ENCODE results near the gene DZIP1. TPM values are rescaled to one million over a fixed set of nuclear protein-coding genes. Genes with fewer than 3 reads are reported as not detected.

The DZIP1 gene
- total and polyA plus RNA-seq, 2 of the 13 experiments (the other 11 are each of a cell fraction or from before 2014, with no cell fraction given): 11.0 to 36.7 TPM

DNA sequence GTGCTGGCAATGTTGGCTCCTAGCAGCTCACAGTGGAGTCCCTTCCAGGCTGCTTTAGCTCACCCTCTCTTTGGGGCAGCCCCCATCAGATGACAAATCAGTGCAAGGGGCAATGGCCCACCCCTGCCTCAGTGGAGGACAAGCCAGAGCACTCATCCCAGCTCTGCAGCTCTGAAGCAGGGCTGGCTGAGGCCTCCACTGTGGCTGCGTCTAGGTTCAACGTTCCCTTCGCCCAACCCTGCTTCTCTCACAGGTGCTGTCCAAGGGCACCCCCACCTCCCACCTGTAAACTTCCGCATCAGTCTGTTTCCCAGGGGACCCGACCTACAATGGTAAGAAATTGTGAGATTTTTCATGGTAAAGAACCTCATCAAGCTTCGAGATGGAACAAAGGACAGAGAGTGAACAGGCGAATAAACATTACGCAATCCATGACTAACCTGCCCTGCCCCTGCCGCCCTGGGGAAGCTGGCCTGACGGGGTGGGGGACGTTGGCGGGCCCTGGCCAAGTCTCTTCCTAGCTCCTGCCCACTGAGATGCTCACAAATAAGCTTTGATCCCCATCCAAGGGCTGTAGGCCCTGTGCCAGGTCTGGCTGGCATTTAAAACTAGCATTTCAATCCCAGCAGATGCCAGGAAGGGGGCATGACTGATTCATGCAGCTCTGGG lies 40.5 kb downstream of the DZIP1 start (continued):
- TF ChIP-seq, protein P1, sequence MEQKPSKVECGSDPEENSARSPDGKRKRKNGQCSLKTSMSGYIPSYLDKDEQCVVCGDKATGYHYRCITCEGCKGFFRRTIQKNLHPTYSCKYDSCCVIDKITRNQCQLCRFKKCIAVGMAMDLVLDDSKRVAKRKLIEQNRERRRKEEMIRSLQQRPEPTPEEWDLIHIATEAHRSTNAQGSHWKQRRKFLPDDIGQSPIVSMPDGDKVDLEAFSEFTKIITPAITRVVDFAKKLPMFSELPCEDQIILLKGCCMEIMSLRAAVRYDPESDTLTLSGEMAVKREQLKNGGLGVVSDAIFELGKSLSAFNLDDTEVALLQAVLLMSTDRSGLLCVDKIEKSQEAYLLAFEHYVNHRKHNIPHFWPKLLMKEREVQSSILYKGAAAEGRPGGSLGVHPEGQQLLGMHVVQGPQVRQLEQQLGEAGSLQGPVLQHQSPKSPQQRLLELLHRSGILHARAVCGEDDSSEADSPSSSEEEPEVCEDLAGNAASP (CRISPR knock-in tag; IDR thresholded peaks at IDR 0.05; ENCODE audit: borderline replicate concordance): peak; percentile 46; the same call in 1 of the 2 replicates
- no peak for TF ChIP-seq ZNF879 (CRISPR knock-in tag; IDR thresholded peaks at IDR 0.05)
- peak; percentile 69; the same call in 1 of the 2 replicates for TF ChIP-seq HNRNPL (IDR thresholded peaks at IDR 0.05; ENCODE audit: low read depth, low read length)
- TF ChIP-seq, protein P2, sequence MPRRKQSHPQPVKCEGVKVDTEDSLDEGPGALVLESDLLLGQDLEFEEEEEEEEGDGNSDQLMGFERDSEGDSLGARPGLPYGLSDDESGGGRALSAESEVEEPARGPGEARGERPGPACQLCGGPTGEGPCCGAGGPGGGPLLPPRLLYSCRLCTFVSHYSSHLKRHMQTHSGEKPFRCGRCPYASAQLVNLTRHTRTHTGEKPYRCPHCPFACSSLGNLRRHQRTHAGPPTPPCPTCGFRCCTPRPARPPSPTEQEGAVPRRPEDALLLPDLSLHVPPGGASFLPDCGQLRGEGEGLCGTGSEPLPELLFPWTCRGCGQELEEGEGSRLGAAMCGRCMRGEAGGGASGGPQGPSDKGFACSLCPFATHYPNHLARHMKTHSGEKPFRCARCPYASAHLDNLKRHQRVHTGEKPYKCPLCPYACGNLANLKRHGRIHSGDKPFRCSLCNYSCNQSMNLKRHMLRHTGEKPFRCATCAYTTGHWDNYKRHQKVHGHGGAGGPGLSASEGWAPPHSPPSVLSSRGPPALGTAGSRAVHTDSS (CRISPR knock-in tag; conservative IDR thresholded peaks at IDR 0.05): no peak
- 0 out of 2 replicates have a peak, but pooled peaks have one; percentile 30 for TF ChIP-seq ZNF501 (CRISPR knock-in tag; IDR thresholded peaks at IDR 0.05)
- TF ChIP-seq ZNF563 (CRISPR knock-in tag; IDR thresholded peaks at IDR 0.05): no peak
- TF ChIP-seq SOX13 (IDR thresholded peaks at IDR 0.05): no peak
- peak in 1 of 2 experiments; percentile 72; a peak in 2 of 4 replicates for TF ChIP-seq SOX13 (CRISPR knock-in tag; conservative IDR thresholded peaks at IDR 0.05 in 1 of 2, IDR thresholded peaks at IDR 0.05 in 1 of 2)
- TF ChIP-seq SUZ12 (IDR thresholded peaks at IDR 0.05; ENCODE audit: low read depth, low read length): no peak
- TF ChIP-seq, protein P3, sequence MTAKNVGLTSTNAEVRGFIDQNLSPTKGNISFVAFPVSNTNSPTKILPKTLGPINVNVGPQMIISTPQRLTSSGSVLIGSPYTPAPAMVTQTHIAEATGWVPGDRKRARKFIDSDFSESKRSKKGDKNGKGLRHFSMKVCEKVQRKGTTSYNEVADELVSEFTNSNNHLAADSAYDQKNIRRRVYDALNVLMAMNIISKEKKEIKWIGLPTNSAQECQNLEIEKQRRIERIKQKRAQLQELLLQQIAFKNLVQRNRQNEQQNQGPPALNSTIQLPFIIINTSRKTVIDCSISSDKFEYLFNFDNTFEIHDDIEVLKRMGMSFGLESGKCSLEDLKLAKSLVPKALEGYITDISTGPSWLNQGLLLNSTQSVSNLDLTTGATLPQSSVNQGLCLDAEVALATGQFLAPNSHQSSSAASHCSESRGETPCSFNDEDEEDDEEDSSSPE (CRISPR knock-in tag; IDR thresholded peaks at IDR 0.05): no peak
- TF ChIP-seq, protein P4, sequence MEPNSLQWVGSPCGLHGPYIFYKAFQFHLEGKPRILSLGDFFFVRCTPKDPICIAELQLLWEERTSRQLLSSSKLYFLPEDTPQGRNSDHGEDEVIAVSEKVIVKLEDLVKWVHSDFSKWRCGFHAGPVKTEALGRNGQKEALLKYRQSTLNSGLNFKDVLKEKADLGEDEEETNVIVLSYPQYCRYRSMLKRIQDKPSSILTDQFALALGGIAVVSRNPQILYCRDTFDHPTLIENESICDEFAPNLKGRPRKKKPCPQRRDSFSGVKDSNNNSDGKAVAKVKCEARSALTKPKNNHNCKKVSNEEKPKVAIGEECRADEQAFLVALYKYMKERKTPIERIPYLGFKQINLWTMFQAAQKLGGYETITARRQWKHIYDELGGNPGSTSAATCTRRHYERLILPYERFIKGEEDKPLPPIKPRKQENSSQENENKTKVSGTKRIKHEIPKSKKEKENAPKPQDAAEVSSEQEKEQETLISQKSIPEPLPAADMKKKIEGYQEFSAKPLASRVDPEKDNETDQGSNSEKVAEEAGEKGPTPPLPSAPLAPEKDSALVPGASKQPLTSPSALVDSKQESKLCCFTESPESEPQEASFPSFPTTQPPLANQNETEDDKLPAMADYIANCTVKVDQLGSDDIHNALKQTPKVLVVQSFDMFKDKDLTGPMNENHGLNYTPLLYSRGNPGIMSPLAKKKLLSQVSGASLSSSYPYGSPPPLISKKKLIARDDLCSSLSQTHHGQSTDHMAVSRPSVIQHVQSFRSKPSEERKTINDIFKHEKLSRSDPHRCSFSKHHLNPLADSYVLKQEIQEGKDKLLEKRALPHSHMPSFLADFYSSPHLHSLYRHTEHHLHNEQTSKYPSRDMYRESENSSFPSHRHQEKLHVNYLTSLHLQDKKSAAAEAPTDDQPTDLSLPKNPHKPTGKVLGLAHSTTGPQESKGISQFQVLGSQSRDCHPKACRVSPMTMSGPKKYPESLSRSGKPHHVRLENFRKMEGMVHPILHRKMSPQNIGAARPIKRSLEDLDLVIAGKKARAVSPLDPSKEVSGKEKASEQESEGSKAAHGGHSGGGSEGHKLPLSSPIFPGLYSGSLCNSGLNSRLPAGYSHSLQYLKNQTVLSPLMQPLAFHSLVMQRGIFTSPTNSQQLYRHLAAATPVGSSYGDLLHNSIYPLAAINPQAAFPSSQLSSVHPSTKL (CRISPR knock-in tag; IDR thresholded peaks at IDR 0.05): peak; percentile 63
- no peak for TF ChIP-seq ETV5 (CRISPR knock-in tag; IDR thresholded peaks at IDR 0.05; ENCODE audit: borderline replicate concordance)
- TF ChIP-seq SMAD3 (CRISPR knock-in tag; IDR thresholded peaks at IDR 0.05): no peak
- TF ChIP-seq PHB2 (IDR thresholded peaks at IDR 0.05; ENCODE audit: partially characterized antibody): no peak
- peak; percentile 53; the same call in 1 of the 2 replicates for TF ChIP-seq FOXA3 (CRISPR knock-in tag; IDR thresholded peaks at IDR 0.05)
- TF ChIP-seq, protein P5, sequence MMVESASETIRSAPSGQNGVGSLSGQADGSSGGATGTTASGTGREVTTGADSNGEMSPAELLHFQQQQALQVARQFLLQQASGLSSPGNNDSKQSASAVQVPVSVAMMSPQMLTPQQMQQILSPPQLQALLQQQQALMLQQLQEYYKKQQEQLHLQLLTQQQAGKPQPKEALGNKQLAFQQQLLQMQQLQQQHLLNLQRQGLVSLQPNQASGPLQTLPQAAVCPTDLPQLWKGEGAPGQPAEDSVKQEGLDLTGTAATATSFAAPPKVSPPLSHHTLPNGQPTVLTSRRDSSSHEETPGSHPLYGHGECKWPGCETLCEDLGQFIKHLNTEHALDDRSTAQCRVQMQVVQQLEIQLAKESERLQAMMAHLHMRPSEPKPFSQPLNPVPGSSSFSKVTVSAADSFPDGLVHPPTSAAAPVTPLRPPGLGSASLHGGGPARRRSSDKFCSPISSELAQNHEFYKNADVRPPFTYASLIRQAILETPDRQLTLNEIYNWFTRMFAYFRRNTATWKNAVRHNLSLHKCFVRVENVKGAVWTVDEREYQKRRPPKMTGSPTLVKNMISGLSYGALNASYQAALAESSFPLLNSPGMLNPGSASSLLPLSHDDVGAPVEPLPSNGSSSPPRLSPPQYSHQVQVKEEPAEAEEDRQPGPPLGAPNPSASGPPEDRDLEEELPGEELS (CRISPR knock-in tag; IDR thresholded peaks at IDR 0.05): 0 out of 2 replicates have a peak, but pooled peaks have one; percentile 17
- TF ChIP-seq, protein P6, sequence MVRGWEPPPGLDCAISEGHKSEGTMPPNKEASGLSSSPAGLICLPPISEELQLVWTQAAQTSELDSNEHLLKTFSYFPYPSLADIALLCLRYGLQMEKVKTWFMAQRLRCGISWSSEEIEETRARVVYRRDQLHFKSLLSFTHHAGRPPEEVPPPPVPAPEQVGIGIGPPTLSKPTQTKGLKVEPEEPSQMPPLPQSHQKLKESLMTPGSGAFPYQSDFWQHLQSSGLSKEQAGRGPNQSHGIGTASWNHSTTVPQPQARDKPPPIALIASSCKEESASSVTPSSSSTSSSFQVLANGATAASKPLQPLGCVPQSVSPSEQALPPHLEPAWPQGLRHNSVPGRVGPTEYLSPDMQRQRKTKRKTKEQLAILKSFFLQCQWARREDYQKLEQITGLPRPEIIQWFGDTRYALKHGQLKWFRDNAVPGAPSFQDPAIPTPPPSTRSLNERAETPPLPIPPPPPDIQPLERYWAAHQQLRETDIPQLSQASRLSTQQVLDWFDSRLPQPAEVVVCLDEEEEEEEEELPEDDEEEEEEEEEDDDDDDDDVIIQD (CRISPR knock-in tag; IDR thresholded peaks at IDR 0.05; ENCODE audit: low read depth): peak; percentile 83

Measured in HepG2 (cell line).